Kidney glomerular epithelial cell (primary cell): ENCODE data around the gene PDX1.

ENCODE experiments used
- DNase-seq: peaks from one replicate; lab custom pipeline; 2025; lab: John Stamatoyannopoulos, UW

PDX1 gene

GRCh38 chr13:27919934-27920676, at the start of gene PDX1:
TSS of gene PDX1 (plus strand) at chr13:27920000. CDS start at chr13:27920139, 139 bp downstream.
- DNase-seq: no peak

GRCh38 chr13:27878274-27878673, 41.5 kb upstream of the PDX1 start:
- DNase-seq: no peak

GRCh38 chr13:27889471-27889870, 30.3 kb upstream of the PDX1 start:
- DNase-seq: no peak

GRCh38 chr13:27896726-27897125, 23.1 kb upstream of the PDX1 start:
- no peak for DNase-seq

- DNase-seq: no peak
These were observed 15.1 kb upstream of the PDX1 start for GRCh38 chr13:27904719-27905118.

GRCh38 chr13:27905650-27906049, 14.2 kb upstream of the PDX1 start:
- no peak for DNase-seq

- DNase-seq: no peak
These were observed 12.5 kb upstream of the PDX1 start for GRCh38 chr13:27907121-27907787.

- no peak for DNase-seq
These were observed 10.4 kb upstream of the PDX1 start for GRCh38 chr13:27909378-27909777.

GRCh38 chr13:27911521-27911920, 8.3 kb upstream of the PDX1 start:
- DNase-seq: no peak

- no peak for DNase-seq
These were observed 6.6 kb upstream of the PDX1 start for GRCh38 chr13:27913160-27913559.

- no peak for DNase-seq
These were observed 4.2 kb upstream of the PDX1 start for GRCh38 chr13:27915301-27916207.

GRCh38 chr13:27917121-27917947, 2.5 kb upstream of the PDX1 start:
- DNase-seq: no peak

GRCh38 chr13:27918041-27918917, 1.5 kb upstream of the PDX1 start:
- no peak for DNase-seq

- DNase-seq: no peak
These were observed 712 bp upstream of the PDX1 start for GRCh38 chr13:27918918-27919658.

- DNase-seq: no peak
These were observed 204 bp upstream of the PDX1 start for GRCh38 chr13:27919659-27919933.

GRCh38 chr13:27920677-27921420, 1.0 kb downstream of the PDX1 start:
- DNase-seq: no peak

- DNase-seq: no peak
These were observed 1.7 kb downstream of the PDX1 start for GRCh38 chr13:27921421-27921960.

- DNase-seq: no peak
These were observed 2.4 kb downstream of the PDX1 start for GRCh38 chr13:27921961-27922882.
